Measurements from ENCODE around the gene GPR137C.

- TF ChIP-seq SP1 (CRISPR knock-in tag; conservative IDR thresholded peaks at IDR 0.05) (no peak), NFYB (CRISPR knock-in tag; conservative IDR thresholded peaks at IDR 0.05; ENCODE audit: low read depth) (no peak), CDX4 (CRISPR knock-in tag; IDR thresholded peaks at IDR 0.05; ENCODE audit: borderline replicate concordance) (no peak), ESRRA (CRISPR knock-in tag; IDR thresholded peaks at IDR 0.05; ENCODE audit: borderline replicate concordance) (no peak), RORB (CRISPR knock-in tag; IDR thresholded peaks at IDR 0.05) (no peak), FOXJ3 (CRISPR knock-in tag; IDR thresholded peaks at IDR 0.05; ENCODE audit: borderline replicate concordance) (no peak)
- TF ChIP-seq, protein P1, sequence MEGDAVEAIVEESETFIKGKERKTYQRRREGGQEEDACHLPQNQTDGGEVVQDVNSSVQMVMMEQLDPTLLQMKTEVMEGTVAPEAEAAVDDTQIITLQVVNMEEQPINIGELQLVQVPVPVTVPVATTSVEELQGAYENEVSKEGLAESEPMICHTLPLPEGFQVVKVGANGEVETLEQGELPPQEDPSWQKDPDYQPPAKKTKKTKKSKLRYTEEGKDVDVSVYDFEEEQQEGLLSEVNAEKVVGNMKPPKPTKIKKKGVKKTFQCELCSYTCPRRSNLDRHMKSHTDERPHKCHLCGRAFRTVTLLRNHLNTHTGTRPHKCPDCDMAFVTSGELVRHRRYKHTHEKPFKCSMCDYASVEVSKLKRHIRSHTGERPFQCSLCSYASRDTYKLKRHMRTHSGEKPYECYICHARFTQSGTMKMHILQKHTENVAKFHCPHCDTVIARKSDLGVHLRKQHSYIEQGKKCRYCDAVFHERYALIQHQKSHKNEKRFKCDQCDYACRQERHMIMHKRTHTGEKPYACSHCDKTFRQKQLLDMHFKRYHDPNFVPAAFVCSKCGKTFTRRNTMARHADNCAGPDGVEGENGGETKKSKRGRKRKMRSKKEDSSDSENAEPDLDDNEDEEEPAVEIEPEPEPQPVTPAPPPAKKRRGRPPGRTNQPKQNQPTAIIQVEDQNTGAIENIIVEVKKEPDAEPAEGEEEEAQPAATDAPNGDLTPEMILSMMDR (IDR thresholded peaks at IDR 0.05), result no peak
- TF ChIP-seq, protein P2, sequence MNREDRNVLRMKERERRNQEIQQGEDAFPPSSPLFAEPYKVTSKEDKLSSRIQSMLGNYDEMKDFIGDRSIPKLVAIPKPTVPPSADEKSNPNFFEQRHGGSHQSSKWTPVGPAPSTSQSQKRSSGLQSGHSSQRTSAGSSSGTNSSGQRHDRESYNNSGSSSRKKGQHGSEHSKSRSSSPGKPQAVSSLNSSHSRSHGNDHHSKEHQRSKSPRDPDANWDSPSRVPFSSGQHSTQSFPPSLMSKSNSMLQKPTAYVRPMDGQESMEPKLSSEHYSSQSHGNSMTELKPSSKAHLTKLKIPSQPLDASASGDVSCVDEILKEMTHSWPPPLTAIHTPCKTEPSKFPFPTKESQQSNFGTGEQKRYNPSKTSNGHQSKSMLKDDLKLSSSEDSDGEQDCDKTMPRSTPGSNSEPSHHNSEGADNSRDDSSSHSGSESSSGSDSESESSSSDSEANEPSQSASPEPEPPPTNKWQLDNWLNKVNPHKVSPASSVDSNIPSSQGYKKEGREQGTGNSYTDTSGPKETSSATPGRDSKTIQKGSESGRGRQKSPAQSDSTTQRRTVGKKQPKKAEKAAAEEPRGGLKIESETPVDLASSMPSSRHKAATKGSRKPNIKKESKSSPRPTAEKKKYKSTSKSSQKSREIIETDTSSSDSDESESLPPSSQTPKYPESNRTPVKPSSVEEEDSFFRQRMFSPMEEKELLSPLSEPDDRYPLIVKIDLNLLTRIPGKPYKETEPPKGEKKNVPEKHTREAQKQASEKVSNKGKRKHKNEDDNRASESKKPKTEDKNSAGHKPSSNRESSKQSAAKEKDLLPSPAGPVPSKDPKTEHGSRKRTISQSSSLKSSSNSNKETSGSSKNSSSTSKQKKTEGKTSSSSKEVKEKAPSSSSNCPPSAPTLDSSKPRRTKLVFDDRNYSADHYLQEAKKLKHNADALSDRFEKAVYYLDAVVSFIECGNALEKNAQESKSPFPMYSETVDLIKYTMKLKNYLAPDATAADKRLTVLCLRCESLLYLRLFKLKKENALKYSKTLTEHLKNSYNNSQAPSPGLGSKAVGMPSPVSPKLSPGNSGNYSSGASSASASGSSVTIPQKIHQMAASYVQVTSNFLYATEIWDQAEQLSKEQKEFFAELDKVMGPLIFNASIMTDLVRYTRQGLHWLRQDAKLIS (CRISPR knock-in tag; IDR thresholded peaks at IDR 0.05; ENCODE audit: borderline replicate concordance), result no peak
Measured at GRCh38 chr14:52686176-52686575, 133.5 kb downstream of the GPR137C start.
